PC-3 (cell line): ENCODE results near the gene CNR2. TPM values are rescaled to one million over a fixed set of nuclear protein-coding genes. Genes with fewer than 3 reads are reported as not detected.

Experiments
- ATAC-seq: fragments of 200-7000 bp; cut with Tn5 transposase; 2 replicates; pipeline ENCODE4 v1.9.1; 2020; ENCODE audit warnings: mild to moderate bottlenecking, moderate library complexity
- BruUV-seq: library from RNA; stranded (reverse); fragments of 400-500 nt; replicated peaks from 2 replicates; lab custom pipeline; 2021; lab: Mats Ljungman, UMichigan
- CTCF ChIA-PET: fragments of 300-600 bp; sonication (Branson Sonifier 250); formaldehyde crosslinking; loops from one replicate; lab custom pipeline; 2022; ENCODE audit warnings: antibody characterized with exemption; lab: Charles Lee
- POLR2A ChIA-PET: fragments of 300-600 bp; sonication (Branson Sonifier 250); formaldehyde crosslinking; loops from one replicate; lab custom pipeline; 2022; ENCODE audit warnings: antibody characterized with exemption; ENCODE audit not compliant: unreplicated experiment; lab: Charles Lee
- DNase-seq: peaks from one replicate; pipeline ENCODE4 v3.0.0-alpha.2; 2015
- H2AFZ ChIP-seq: fragments of 300-600 bp; sonication (generic); 2 replicates; pipeline ENCODE4 v1.6.0; 2016; ENCODE audit warnings: antibody characterized with exemption, low read length
- H3F3A ChIP-seq: fragments of 300-600 bp; sonication (generic); one replicate; pipeline ENCODE4 v1.6.0; 2017; ENCODE audit warnings: antibody characterized with exemption, low read length, control low read depth, mild to moderate bottlenecking; ENCODE audit not compliant: unreplicated experiment
- H3K27ac ChIP-seq: fragments of 300-600 bp; sonication (generic); 2 replicates; pipeline ENCODE4 v1.5.1; 2016; ENCODE audit warnings: mild to moderate bottlenecking, low read length
- H3K27me3 ChIP-seq: fragments of 300-600 bp; sonication (generic); 2 replicates; pipeline ENCODE4 v1.6.1; 2016; ENCODE audit warnings: low read length, mixed read lengths
- H3K36me3 ChIP-seq: fragments of 300-600 bp; sonication (generic); 2 replicates; pipeline ENCODE4 v1.6.1; 2016; ENCODE audit warnings: low read depth, mixed run types, low read length, mixed read lengths
- H3K4me1 ChIP-seq: fragments of 300-600 bp; sonication (generic); 2 replicates; pipeline ENCODE4 v1.5.1; 2016; ENCODE audit warnings: low read length; ENCODE audit not compliant: insufficient read depth
- H3K4me2 ChIP-seq: fragments of 300-600 bp; sonication (generic); 2 replicates; pipeline ENCODE4 v1.6.0; 2016; ENCODE audit warnings: low read length
- H3K4me3 ChIP-seq: fragments of 300-600 bp; sonication (generic); 2 replicates; pipeline ENCODE4 v1.5.1; 2016; ENCODE audit warnings: mild to moderate bottlenecking, low read length, mixed read lengths
- H3K79me2 ChIP-seq: fragments of 300-600 bp; sonication (generic); 2 replicates; pipeline ENCODE4 v1.6.1; 2017; ENCODE audit warnings: low read length, mixed read lengths
- H3K9ac ChIP-seq: fragments of 300-600 bp; sonication (generic); 2 replicates; pipeline ENCODE4 v1.6.0; 2016; ENCODE audit warnings: mild to moderate bottlenecking, low read length
- H3K9me2 ChIP-seq: fragments of 300-600 bp; sonication (generic); replicated peaks from 2 replicates; pipeline ENCODE4 v1.6.1; 2016; ENCODE audit warnings: mixed run types, low read length, mixed read lengths
- H3K9me3 ChIP-seq: fragments of 300-600 bp; sonication (generic); 2 replicates; pipeline ENCODE4 v1.6.1; 2016; ENCODE audit warnings: low read length, mixed read lengths
- H4K20me1 ChIP-seq: fragments of 300-600 bp; sonication (generic); 2 replicates; pipeline ENCODE4 v1.6.1; 2016; ENCODE audit warnings: low read length, mixed read lengths
- CTCF ChIP-seq: fragments of 300-600 bp; sonication (generic); conservative IDR thresholded peaks from 2 replicates; pipeline ENCODE4 v1.5.1; 2017; ENCODE audit warnings: antibody characterized with exemption, low read depth, mild to moderate bottlenecking, low read length
- EZH2 ChIP-seq: fragments of 300-600 bp; sonication (generic); IDR thresholded peaks from one replicate; pipeline ENCODE4 v1.6.1; 2017; ENCODE audit warnings: antibody characterized with exemption, mild to moderate bottlenecking, low read length; ENCODE audit not compliant: unreplicated experiment
- EZH2phosphoT487 ChIP-seq: fragments of 300-600 bp; sonication (generic); IDR thresholded peaks from 2 replicates; pipeline ENCODE4 v1.6.1; 2018; ENCODE audit warnings: mild to moderate bottlenecking, antibody characterized with exemption, low read length, borderline replicate concordance
- intact Hi-C: fragments of 100-400 bp; cut with micrococcal nuclease; formaldehyde crosslinking; loops from 2 replicates; pipeline ENCODE4 v1.9.0; 2023
- total RNA-seq: library from RNA; depleted of rRNA; stranded (reverse); fragments of >200 nt; gene quantifications from 2 replicates; pipeline ENCODE4 v1.2.3, GENCODE V29; 2014

Gene CNR2
- total RNA-seq, 1 experiment from 2014 or later, result not detected

GRCh38 chr1:23895082-23895481 lies 18.1 kb downstream of the CNR2 start:
- H3F3A ChIP-seq, result no peaks in the 10 kb centered on the region
- no peak overlapping the region for H2AFZ ChIP-seq
- H3K9me2 ChIP-seq, result no peaks in the 10 kb centered on the region
- TF ChIP-seq EZH2, result no peak
- TF ChIP-seq EZH2phosphoT487, result no peak
- no peak for TF ChIP-seq CTCF
- POLR2A ChIA-PET, result no interaction called here
- H3K9ac ChIP-seq, result no peak overlapping the region
- H3K4me3 ChIP-seq, result no peak overlapping the region
- H3K27ac ChIP-seq, result no peak overlapping the region
- DNase-seq, result no peak
- no peak overlapping the region for H3K4me2 ChIP-seq
- no peaks in the 10 kb centered on the region for H3K9me3 ChIP-seq
- H3K79me2 ChIP-seq, result no peaks in the 10 kb centered on the region
- BruUV-seq, result no TSS peak
- no peaks in the 10 kb centered on the region for H3K27me3 ChIP-seq
- ATAC-seq, result no peak
- no peaks in the 10 kb centered on the region for H4K20me1 ChIP-seq
- H3K36me3 ChIP-seq, result no peaks in the 10 kb centered on the region
- CTCF ChIA-PET, result no interaction called here
- no peaks in the 10 kb centered on the region for H3K4me1 ChIP-seq
- intact Hi-C loops, result no loop called here

DNA sequence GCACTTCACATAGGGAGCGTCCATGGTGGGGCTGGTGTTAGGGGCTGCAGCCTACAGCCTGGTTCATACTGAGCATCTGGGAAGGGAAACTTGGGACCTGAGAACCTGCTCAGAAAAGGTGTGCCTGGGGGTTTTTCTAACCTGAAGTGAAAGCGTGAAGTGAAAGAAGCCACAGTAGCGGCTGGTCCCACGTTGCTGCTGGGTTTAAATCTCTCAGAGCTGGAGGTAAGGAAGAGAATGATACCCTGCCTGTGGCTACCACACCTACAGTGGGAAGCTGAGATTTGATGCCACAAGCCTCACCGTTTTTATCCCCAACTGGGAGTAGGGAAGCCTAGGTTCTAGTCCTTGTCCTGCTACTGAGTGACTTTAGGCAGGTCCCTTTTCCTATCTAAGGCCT lies 24.1 kb downstream of the CNR2 start:
- BruUV-seq, result no TSS peak
- TF ChIP-seq CTCF, result no peak
- TF ChIP-seq EZH2, result no peak
- no peak for TF ChIP-seq EZH2phosphoT487
- Histone ChIP-seq H3F3A (no peaks in the 10 kb centered on the region), H3K79me2 (no peaks in the 10 kb centered on the region), H3K27ac (no peak overlapping the region), H3K4me3 (no peak overlapping the region), H3K9ac (no peak overlapping the region), H3K4me2 (no peak overlapping the region), H4K20me1 (no peaks in the 10 kb centered on the region), H3K36me3 (no peaks in the 10 kb centered on the region), H2AFZ (no peak overlapping the region), H3K9me2 (no peaks in the 10 kb centered on the region), H3K4me1 (no peaks in the 10 kb centered on the region), H3K9me3 (no peaks in the 10 kb centered on the region), H3K27me3 (no peaks in the 10 kb centered on the region)
- DNase-seq (no peak), ATAC-seq (no peak)
- ChIA-PET CTCF (no interaction called here), POLR2A (no interaction called here)
- intact Hi-C loops, result no loop called here

- DNase-seq (no peak), ATAC-seq (no peak)
- no peak overlapping the region for H3K27ac ChIP-seq
- TF ChIP-seq EZH2 (no peak), EZH2phosphoT487 (no peak), CTCF (no peak)
- no peaks in the 10 kb centered on the region for H3K79me2 ChIP-seq
- H3K4me3 ChIP-seq, result no peak overlapping the region
- no peaks in the 10 kb centered on the region for H4K20me1 ChIP-seq
- H3K36me3 ChIP-seq, result no peaks in the 10 kb centered on the region
- no peaks in the 10 kb centered on the region for H3K4me1 ChIP-seq
- POLR2A ChIA-PET, result no interaction called here
- no peaks in the 10 kb centered on the region for H3K9me2 ChIP-seq
- CTCF ChIA-PET, result no interaction called here
- intact Hi-C loops, result no loop called here
- H3K9me3 ChIP-seq, result no peaks in the 10 kb centered on the region
- no TSS peak for BruUV-seq
- no peak overlapping the region for H2AFZ ChIP-seq
- H3K9ac ChIP-seq, result no peak overlapping the region
- H3F3A ChIP-seq, result no peaks in the 10 kb centered on the region
- no peak overlapping the region for H3K4me2 ChIP-seq
- H3K27me3 ChIP-seq, result no peaks in the 10 kb centered on the region
These were observed 27.9 kb downstream of the CNR2 start for GRCh38 chr1:23885222-23885621.
